Keratinocyte (primary cell): ENCODE results near the gene ABHD16A. TPM values are rescaled to one million over a fixed set of nuclear protein-coding genes. Genes with fewer than 3 reads are reported as not detected.

Experiments
- DNase-seq: peaks from one replicate; pipeline ENCODE4 v3.0.0-alpha.2; 2011; ENCODE audit warnings: low read depth, missing footprints, low spot score
- FAIRE-seq: peaks from 2 replicates; lab custom pipeline; 2011; peaks lifted over from hg19 to GRCh38; lab: Jason Lieb, UNC
- H2AFZ ChIP-seq: 2 replicates; pipeline ENCODE4 v1.6.0; 2012; ENCODE audit warnings: low read length, control low read depth, inconsistent platforms; ENCODE audit not compliant: control insufficient read depth
- H3K27ac ChIP-seq: 2 replicates; pipeline ENCODE4 v1.5.1; 2011; ENCODE audit warnings: low read length; ENCODE audit not compliant: control insufficient read depth, insufficient read depth
- H3K27me3 ChIP-seq: 3 replicates; pipeline ENCODE4 v1.6.0; 2011; ENCODE audit warnings: low read length; ENCODE audit not compliant: control insufficient read depth, insufficient read depth; ENCODE audit errors: extremely low read depth
- H3K36me3 ChIP-seq, 2 experiments: 2 replicates in 1 of 2; 3 replicates in 1 of 2; pipeline ENCODE4 v1.5.1; 2011; ENCODE audit warnings: low read length in 2 of 2, mild to moderate bottlenecking in 1 of 2; ENCODE audit not compliant: control insufficient read depth in 2 of 2, insufficient read depth in 2 of 2; ENCODE audit errors: extremely low read depth in 1 of 2
- H3K4me1 ChIP-seq: 3 replicates; pipeline ENCODE4 v1.5.1; 2011; ENCODE audit warnings: low read length; ENCODE audit not compliant: control insufficient read depth, insufficient read depth; ENCODE audit errors: extremely low read depth
- H3K4me2 ChIP-seq: 3 replicates; pipeline ENCODE4 v1.6.0; 2011; ENCODE audit warnings: low read depth, low read length; ENCODE audit not compliant: control insufficient read depth, insufficient read depth; ENCODE audit errors: extremely low read depth
- H3K4me3 ChIP-seq, 3 experiments: fragments of 200-600 bp in 1 of 3; sonication (generic) in 1 of 3; 2 replicates in 2 of 3; 3 replicates in 1 of 3; pipeline ENCODE4 v1.5.1; 2011 to 2016; ENCODE audit warnings: low read length in 3 of 3, mild to moderate bottlenecking in 3 of 3, control low read depth in 2 of 3, inconsistent platforms in 1 of 3, low read depth in 1 of 3, mixed read lengths in 1 of 3, mixed run types in 1 of 3, moderate library complexity in 1 of 3; ENCODE audit not compliant: control insufficient read depth in 2 of 3, insufficient read depth in 2 of 3; ENCODE audit errors: extremely low read depth in 1 of 3
- H3K79me2 ChIP-seq: 2 replicates; pipeline ENCODE4 v1.6.0; 2012; ENCODE audit warnings: low read length; ENCODE audit not compliant: control insufficient read depth, insufficient read depth
- H3K9ac ChIP-seq: 3 replicates; pipeline ENCODE4 v1.6.0; 2011; ENCODE audit warnings: low read length; ENCODE audit not compliant: control insufficient read depth, insufficient read depth; ENCODE audit errors: extremely low read depth
- H3K9me1 ChIP-seq: 3 replicates; pipeline ENCODE4 v1.6.0; 2011; ENCODE audit warnings: low read length; ENCODE audit not compliant: control insufficient read depth, insufficient read depth; ENCODE audit errors: extremely low read depth
- H3K9me3 ChIP-seq: 2 replicates; pipeline ENCODE4 v1.5.1; 2012; ENCODE audit warnings: low read depth, low read length; ENCODE audit not compliant: control insufficient read depth
- H4K20me1 ChIP-seq: 3 replicates; pipeline ENCODE4 v1.6.0; 2011; ENCODE audit warnings: low read length; ENCODE audit not compliant: control insufficient read depth, insufficient read depth; ENCODE audit errors: extremely low read depth
- CTCF ChIP-seq, 3 experiments: IDR thresholded peaks in 1 of 3; conservative IDR thresholded peaks in 1 of 3; optimal IDR thresholded peaks in 1 of 3; 2 replicates in 2 of 3; 3 replicates in 1 of 3; pipeline versions ENCODE3 to v1.5.1; 2011; ENCODE audit warnings: low read length in 3 of 3, mild to moderate bottlenecking in 3 of 3, moderate library complexity in 2 of 3, control low read depth in 1 of 3, inconsistent platforms in 1 of 3; ENCODE audit not compliant: insufficient read depth in 2 of 3; ENCODE audit errors: extremely low read depth in 1 of 3
- EZH2 ChIP-seq: IDR thresholded peaks from one replicate; pipeline ENCODE4 v1.6.1; 2012; ENCODE audit warnings: inconsistent platforms, mild to moderate bottlenecking, low read length, moderate library complexity
- dilution Hi-C: fragments of 300-500 bp; cut with MboI; formaldehyde crosslinking; loops from one replicate; pipeline ENCODE4 v1.7.0; 2020; ENCODE audit warnings: low sequenced_read_pairs; ENCODE audit not compliant: extremely low pct_ligation_motif_present
- polyA plus RNA-seq, 5 experiments: library from polyadenylated mRNA; depleted of rRNA in 3 of 5; stranded (reverse) in 3 of 5; stranded (forward) in 1 of 5; unstranded in 1 of 5; fragments of >200 nt; gene quantifications; 1 replicate in 1 of 5; 2 replicates in 3 of 5; 3 replicates in 1 of 5; pipeline versions ENCODE4 v1.2.1 to v1.2.3, GENCODE V29; 2011 to 2012; ENCODE audit warnings: missing spikeins in 2 of 5, low read depth in 1 of 5, low replicate concordance in 1 of 5

ABHD16A gene
- polyA plus RNA-seq, 1 donor (not counting 4 experiments of a cell fraction or from before 2014, with no cell fraction given): 21.8 TPM

GRCh38 chr6:31691078-31691463 is 12.1 kb downstream of the ABHD16A start:
- no peak for DNase-seq
- Histone ChIP-seq H3K27ac (no peak overlapping the region), H3K27me3 (no peaks in the 10 kb centered on the region), H3K4me3 (no peak overlapping the region), H2AFZ (no peak overlapping the region), H3K9me1 (no peaks in the 10 kb centered on the region), H3K36me3 (peaks cover 22 to 46% of the 10 kb centered on the region in 2 experiments), H3K4me1 (no peaks in the 10 kb centered on the region), H3K79me2 (no peaks in the 10 kb centered on the region), H3K9ac (no peak overlapping the region), H3K9me3 (no peaks in the 10 kb centered on the region), H4K20me1 (no peaks in the 10 kb centered on the region), H3K4me2 (no peak overlapping the region)
- no peak for FAIRE-seq
- TF ChIP-seq EZH2 (no peak), CTCF (optimal IDR thresholded peaks at IDR 0.05 in 1 of 3, IDR thresholded peaks at IDR 0.05 in 1 of 3, conservative IDR thresholded peaks at IDR 0.05 in 1 of 3; ENCODE audit: extremely low read depth in 1 of 3, insufficient read depth in 2 of 3, low read length in 3 of 3) (no peak)
- dilution Hi-C loops: no loop called here

GRCh38 chr6:31690231-31691077 is 12.7 kb downstream of the ABHD16A start:
- Histone ChIP-seq H2AFZ (no peak overlapping the region), H3K9me3 (no peaks in the 10 kb centered on the region), H3K79me2 (no peaks in the 10 kb centered on the region), H3K4me2 (no peak overlapping the region), H3K4me1 (no peaks in the 10 kb centered on the region), H3K9ac (no peak overlapping the region), H3K4me3 (no peak overlapping the region), H3K27me3 (no peaks in the 10 kb centered on the region), H4K20me1 (no peaks in the 10 kb centered on the region), H3K36me3 (peaks cover 22 to 46% of the 10 kb centered on the region in 2 experiments), H3K27ac (no peak overlapping the region), H3K9me1 (no peaks in the 10 kb centered on the region)
- FAIRE-seq (no peak), DNase-seq (no peak)
- TF ChIP-seq CTCF (optimal IDR thresholded peaks at IDR 0.05 in 1 of 3, IDR thresholded peaks at IDR 0.05 in 1 of 3, conservative IDR thresholded peaks at IDR 0.05 in 1 of 3; ENCODE audit: extremely low read depth in 1 of 3, insufficient read depth in 2 of 3, low read length in 3 of 3) (no peak), EZH2 (no peak)
- dilution Hi-C loops: no loop called here
